Stimulated activated CD8-positive, alpha-beta memory T cell treated with anti-CD3 and anti-CD28 coated beads, Interleukin-4, amount 100 ng/mL, for 48 hours (primary cell): ENCODE data around the gene ANKMY2.
"Not testable (repeated sequence)": the region's sequence is repeated elsewhere in the genome, so short reads cannot be mapped to it uniquely, and the experiment has no call there.

Experiments
- DNase-seq: peaks from one replicate; pipeline ENCODE4 v3.0.0-alpha.2; 2020

Gene ANKMY2

DNA sequence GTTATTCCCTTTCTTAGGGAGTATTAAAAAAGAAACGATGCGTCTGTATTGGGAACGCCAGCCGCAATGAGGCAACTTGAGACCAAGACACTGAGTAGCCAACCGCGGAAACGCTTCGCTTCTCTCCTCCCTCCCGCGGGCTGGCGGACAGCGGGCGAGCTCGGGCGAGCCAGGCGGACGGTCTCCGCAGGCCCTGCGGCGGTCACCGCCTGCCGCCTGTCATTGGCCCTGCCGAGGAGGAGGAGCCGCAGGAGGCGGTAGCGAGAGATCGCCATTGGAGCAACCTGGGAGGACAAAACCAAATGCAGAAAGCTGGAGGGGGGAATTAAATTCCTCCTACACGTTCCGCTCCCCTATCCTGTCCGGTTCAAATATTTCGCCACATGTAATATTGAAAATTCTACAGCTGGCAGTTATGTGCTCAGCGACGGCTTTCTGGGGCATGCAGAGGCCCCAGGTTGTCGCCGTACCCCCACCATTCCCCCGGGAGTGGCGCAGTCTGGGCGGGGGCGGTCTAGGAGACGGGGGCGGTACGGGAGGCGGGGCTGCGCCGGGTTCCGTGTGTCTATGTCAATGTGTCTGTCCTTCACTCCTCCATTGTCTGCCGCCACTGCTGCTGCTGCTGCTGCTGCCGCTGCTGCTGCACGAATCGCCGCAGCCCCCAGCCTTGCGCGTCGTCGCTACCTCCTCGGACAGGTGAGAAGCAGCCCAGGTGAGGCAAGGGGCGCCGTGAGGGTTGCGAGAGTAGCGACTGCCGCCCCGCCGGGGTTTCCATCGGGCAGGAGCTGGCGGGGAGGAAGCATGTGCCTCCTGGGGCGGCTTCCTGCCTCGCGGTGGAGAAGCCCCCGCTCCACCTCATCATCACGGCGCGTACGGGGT, at the start of gene ANKMY2, which contains the start of gene BZW2:
Gene ANKMY2, minus strand, starts transcription at position 162 of the 879 bp plus-strand sequence. CDS start 181 bp downstream, outside the sequence.
Gene BZW2, plus strand, starts transcription at position 589 of the 879 bp plus-strand sequence. CDS start 19,263 bp downstream, outside the sequence.
- peak; percentile 92 for DNase-seq

DNA sequence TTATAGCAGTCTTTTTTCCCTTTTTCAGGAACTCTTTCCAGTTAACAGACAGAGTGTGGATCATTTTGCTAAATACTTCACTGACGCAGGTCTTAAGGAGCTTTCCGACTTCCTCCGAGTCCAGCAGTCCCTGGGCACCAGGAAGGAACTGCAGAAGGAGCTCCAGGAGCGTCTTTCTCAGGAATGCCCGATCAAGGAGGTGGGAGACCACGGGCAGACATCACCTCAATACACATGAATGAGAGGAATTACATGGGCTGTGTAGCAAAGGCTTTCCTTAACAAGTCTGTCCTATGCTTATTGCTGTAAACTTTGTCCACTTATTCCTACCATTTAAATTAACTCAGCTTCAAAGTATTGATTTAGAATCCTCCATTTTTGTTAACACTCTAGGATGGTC, 49.3 kb upstream of the ANKMY2 start:
- DNase-seq: no peak

DNA sequence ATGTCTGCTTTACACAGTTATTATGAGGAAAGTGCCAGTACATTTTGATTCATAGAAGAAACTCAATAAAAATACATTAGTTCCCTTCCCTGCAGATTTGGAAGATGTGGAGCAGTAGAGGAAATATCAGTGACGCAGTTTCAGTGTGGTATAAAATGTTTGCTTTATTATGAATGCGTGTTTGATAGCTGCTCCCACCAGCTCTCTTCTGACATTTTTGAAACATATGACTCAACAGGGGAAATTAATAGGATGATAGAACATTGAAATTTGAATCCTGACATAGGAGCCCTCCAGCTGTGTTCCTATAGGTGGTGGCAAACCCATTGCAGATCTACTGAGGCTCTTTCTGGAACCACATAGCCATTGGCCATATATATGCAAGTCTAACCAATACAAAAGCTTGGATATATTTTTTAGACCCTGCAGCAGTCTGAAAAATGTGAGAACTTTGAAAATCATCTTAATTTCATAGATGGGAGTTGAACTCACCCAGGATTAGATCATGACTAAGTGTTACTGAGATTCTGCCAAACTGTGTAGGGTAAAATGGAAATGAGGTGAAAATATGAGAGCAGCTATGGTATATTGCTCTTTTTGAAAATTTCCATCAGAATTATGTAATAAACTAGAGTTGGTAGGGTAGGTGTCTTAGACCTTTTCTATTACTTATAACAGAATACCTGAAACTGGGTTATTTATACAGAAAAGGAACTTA, 48.2 kb upstream of the ANKMY2 start:
- DNase-seq: no peak

DNA sequence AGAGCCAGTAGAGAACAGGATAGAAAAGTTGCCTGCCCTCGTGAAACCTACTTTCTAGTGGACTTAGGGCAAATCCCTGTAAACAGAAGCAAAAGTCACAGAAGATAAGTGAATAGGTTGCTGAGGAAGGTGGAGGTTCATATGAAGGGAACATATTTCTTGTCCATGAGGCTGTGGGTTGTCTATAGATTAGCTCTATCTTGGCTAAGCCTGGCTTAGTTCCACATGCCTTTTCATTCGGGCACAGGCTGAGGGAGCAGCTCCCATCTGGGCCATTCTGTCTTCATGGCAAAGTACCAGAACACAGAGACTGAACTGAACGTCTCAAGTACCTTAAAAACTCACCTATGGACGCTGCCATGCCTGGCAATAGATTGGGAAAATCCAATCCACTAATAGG, 45.7 kb upstream of the ANKMY2 start:
- DNase-seq: no peak

DNA sequence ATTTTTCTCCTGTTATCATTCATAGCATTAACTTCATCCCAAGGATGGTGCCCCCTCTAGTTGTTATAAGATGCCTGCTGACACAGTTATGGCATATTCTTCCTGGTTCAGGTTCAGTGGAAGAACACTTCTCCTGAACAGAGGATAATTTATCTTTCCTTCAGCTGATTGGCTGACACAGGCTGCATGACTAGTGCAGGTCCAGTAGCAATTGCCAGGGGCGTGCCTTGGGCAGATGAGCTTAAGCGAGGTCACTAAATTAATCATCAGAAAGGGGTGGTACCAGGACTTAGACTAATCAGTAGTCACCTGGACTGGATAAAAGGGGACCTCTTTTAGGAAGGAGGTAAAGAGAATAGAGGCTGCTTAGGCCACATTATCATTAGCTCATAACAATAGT, 42.7 kb upstream of the ANKMY2 start:
- DNase-seq: no peak

DNA sequence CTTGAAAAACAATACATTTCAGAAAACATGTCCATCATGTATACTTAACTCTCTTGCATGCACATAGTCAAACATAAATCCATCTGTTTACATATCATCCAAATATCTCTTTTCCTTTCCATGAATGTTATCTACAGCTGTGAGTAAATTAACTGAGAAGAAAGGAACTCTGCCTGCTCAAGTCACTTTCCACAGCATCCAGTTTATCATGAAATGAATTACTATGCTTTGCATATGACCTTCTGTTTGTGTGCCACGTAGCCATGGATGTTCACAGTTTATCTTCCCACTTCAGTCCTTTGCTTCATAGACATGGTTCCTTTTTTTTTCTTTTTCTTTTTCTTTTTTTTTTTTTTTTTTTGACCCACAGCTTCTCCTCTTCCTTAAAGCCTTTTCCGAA, 40.0 kb upstream of the ANKMY2 start:
- DNase-seq: no peak

DNA sequence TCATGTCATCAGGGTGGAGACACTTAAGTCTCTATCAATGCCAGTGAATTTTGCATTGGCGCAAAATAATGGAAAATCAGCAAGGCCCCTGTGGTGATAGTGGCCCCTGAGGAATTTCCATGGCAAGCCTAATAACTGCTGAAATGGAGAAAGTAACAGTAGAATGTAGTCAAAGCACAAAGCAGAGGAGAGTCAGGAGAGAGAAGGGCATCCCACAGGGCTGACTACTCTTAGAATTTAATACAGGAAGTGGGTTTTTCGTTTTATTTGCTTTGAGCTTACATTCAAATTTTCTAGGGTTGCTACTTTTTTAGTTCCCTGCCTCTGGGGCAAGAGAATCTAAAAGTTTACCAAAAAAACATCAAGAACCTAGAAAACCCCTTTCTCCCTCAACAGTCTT, 39.4 kb upstream of the ANKMY2 start:
- DNase-seq: no peak

DNA sequence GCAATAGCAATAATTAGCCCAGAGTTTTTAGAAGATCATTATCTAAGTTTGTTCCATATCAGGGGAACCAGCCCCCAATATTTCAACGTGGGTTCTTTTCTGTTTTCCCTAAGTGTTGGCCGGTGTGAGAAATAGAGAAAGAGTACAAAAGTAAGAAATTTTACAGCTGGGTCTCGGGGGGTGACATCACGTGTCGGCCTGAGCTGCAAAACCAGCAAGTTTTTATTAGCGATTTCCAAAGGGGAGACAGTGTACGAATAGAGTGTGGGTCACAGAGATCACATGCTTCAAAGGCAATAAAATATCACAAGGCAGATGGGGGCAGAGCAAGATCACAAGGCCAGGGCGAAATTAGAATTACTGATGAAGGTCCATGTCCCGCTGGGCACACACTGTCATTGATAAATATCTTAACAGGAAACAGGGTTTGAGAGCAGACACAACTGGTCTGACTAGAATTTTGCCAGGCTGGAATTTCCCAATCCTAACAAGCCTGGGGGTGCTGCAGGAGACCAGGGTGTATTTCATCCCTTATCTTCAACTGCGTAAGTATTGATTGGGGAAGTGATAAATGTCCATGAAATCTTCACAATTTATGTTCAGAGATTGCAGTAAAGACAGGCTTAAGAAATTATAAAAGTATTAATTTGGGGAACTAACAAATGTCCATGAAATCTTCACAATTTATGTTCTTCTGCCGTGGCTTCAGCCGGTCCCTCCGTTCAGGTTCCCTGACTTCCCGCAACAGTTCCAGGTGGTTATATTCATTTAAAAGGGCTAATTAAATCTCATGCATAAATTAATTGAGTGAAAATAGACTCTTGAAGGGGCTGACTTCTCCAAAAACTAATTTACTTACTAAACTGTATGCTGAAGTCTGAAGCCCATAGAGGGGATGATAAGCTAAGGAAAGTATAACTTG, 33.4 kb upstream of the ANKMY2 start:
- DNase-seq: not testable (repeated sequence)

DNA sequence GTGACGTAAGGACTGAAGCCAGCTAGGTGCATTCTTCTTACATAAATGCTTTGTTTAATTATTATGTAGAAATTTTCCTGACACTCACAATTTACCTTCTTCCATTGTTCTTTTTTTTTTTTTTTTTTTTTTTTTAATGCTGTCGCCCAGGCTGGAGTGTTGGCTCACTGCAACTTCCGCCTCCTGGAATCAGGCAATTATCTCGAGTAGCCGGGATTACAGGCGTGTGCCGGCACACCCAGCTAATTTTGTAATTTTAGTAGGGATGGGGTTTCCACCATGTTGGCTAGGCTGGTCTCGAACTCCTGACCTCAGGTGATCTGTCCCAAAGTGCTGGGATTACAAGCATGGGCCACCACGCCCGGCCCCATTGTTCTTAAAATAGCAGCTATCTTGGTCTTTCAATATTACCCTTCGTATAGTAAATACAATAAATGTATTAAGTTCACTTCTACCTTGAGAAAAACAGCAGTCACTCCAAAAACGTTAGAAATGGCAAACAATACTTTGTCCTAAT, 32.5 kb upstream of the ANKMY2 start:
- no peak for DNase-seq

DNA sequence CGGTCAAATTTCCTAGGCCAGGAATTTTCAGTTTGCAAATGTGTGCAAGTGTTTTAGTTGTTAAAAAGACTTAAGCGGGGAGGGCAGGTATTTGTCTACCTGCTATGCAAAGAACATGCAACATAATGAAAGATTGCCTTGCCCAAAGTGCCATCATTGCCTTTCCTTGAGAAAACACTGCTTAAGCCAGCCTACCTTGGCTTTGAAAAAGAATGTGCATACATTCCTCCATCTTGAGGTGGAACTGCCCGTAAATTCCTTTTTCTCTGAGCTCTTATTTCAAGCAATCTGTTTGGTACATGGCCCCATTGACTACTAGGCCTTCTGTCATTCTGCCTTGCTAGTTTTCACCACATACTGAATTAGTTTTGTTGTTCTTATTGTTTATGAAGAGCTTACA, 29.7 kb upstream of the ANKMY2 start:
- DNase-seq: no peak

DNA sequence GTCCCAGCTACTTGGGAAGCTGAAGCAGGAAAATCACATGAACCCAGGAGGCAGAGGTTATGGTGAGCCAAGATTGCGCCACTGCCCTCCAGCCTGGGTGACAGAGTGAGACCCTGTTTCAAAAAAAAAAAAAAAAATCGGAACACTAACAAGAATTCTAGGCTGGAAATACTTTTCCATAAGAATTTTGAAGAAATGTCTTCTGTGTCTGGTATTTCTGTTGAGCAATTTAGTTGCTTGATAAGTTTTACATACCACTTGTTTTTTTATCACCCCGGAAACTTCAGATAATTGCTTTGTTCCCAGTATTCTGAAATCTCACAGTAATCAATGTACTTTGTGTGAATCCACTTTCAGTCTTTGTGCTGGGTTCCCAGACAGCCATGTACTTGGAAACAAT, 26.3 kb upstream of the ANKMY2 start:
- no peak for DNase-seq

DNA sequence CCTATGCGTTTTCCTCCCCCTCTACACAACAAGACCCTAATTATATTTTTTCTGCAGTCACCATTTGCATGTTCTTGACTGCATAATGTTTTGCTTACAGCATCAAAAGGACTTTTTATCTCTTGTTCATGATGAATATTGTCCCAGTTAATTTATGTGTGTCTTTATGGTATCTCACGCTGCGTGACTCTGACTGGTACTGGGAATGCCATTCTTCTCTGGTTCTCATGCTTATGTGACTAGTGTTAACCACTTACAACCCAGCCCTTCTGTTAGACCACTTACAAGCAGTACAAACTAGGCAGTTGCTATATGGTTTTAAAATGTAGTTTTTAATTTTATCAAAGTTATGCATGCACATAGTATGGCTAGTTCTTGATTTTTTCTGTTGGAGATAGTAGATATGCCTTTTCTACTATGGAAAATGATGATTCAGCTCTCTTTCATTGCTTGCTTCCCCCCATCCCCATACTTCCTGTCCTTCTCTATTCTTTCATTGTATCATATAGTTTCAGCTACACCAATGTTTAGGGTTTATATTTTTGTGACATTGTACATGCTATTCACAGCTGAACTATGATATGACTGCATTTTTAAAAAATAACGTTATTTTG, 25.3 kb upstream of the ANKMY2 start:
- DNase-seq: no peak

DNA sequence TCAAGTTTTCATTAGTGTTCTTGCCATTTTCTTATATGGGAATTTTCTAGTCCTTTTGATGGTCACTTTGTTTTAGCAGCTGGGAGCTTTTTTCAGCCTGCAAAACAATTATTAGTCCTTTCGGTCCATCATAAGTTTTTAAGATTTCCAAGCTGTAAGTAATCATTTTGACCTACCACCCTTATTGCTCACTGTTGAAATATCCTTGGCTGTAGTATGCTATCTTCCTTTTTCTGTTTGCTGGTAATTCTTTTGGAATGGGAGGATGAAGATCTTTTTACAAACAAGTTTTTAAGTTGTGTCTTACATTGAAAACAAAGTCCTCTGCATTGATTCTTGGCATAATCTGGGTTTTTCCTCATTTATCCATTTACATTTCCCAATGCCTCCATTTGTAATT, 24.5 kb upstream of the ANKMY2 start:
- no peak for DNase-seq

DNA sequence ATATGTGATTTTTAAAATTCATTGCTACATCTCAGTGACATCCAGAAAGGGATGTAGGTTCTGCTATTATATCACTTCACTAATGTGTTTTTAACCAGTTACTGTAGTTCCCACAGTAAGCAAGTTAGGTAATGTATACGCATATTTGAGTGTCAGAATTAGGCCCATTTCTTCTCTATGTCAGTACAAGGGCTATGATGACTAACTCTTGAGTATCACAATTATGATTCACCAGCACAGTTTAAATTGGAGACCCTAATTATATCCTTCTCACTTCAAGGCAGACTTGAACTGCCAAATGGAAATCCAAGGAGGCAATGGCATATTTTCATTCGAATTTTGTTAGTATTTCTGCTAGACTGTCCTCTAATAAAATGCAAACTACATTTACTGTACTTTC, 24.0 kb upstream of the ANKMY2 start:
- DNase-seq: no peak

DNA sequence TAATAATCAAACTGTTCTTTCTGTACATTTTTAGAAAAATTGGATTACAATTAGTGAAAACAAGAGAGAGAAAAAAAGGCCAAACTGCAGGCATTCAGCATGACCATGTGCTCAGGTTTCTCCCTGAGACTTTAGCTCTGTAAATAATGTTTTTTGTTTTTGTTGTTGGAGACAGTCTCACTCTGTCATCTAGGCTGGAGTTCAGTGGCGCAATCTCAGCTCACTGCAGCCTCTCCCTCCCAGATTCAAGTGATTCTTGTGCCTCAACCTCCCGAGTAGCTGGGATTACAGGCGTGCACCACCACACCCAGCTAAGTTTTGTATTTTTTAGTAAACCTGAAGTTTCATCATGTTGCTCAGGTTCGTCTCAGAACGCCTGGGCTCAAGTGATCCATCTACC, 23.4 kb upstream of the ANKMY2 start:
- no peak for DNase-seq

DNA sequence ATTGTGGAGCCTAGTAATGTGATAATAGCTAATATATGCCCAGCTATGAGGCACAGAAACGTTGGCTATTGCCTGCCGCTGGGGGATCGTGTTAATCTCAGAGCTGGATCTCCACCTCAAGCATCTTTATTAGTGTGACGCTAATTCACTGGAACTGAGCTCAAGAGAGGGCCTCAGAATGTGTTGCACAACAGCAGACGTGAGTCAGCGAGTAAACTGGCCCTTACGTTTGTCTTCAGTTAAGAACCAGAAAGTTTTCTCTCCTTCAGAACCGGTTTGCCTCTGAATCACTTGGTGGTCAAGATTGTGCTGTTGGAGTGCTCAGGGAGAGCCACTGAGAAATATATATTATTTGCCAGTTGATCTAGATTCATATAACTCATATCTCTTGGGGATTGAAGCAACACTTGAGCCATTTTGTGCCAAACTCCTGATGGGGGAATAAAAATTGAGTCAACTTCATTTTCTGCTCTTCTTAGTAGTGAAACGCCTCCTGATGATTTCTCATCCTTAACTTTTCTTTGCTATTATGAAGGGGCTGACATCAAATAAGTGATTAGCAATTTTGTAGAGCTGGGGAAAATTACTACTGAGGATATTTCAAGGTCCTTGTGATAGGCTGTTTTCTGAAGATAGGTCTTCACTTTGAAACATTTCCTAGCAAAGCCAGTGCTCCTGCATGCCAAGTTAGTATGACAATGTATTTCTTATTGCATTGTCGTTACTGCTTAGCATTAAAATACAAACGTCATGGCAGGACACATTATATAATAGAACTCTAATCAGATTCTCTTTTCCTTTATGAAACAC, 22.7 kb upstream of the ANKMY2 start:
- DNase-seq: no peak

DNA sequence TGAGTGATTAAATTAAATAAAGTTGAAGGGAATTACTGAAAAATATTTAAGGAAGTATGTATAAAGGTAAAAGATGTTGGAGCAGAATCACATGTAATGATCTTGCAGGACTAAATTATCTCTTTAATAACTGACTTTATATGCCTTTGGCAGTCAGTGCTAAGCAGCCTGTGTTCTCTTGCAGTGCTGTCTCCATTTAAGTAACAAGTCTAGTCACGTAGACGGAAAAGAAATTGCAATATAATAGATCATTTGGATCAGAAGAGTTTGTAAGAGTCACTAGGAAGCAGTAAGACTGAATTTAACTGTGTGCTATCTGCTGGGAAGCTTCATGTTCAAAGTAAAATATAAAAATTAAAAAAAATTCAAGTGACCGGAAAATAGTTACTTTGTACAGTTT, 21.8 kb upstream of the ANKMY2 start:
- DNase-seq: no peak

DNA sequence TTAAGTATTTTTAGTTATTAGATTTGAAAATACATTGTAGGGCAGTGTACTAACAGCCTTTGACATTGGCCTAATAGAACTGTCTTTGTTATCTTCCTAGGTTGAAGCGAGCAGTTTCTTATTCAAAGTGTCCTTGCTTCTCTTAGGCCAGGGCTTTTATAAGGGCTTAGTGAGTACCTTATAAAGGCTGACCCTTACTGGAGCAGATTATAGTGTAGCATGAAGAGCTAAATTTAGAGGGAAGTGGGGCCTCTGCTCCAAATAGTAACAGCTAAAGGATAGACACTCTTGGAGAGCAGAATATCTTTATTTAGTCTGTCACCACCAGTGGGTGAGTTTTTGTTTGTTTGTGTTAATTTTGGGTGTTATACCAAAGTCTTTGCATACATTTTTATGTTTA, 16.4 kb upstream of the ANKMY2 start:
- DNase-seq: no peak

DNA sequence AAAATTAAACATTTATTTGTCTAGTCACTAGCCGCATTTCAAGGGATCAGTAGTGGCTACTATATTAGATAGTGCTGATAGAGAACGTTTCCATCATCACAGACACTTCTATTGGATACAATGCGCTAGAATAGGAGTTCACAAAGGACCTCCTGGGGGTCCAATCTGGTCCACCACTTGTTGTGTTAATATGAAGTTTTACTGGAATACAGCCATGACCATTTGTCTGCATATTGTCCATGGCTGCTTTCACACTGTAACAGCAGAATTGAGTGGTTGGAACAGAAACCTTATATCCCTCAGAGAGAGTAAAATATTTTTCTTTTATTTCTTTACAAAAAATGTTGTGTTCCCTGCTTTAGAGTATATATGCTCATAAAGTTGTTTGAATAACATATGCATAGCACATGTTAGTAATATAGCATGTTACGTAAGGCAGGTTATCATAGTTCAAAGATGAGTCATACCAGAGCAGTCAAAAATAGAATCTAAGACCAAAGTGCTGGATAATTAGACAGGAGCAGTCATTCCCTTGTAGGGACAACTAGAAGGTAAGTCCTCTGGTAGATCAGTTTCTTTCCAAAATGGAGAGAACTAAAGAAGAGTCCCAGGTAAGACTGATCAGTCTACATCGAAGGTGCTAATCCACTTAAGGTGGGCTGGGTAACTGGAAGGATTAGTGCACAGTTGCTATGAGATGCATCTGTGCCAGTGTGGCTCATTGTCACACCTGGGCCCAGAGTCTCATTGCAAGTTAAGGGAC, 15.3 kb upstream of the ANKMY2 start:
- no peak for DNase-seq

DNA sequence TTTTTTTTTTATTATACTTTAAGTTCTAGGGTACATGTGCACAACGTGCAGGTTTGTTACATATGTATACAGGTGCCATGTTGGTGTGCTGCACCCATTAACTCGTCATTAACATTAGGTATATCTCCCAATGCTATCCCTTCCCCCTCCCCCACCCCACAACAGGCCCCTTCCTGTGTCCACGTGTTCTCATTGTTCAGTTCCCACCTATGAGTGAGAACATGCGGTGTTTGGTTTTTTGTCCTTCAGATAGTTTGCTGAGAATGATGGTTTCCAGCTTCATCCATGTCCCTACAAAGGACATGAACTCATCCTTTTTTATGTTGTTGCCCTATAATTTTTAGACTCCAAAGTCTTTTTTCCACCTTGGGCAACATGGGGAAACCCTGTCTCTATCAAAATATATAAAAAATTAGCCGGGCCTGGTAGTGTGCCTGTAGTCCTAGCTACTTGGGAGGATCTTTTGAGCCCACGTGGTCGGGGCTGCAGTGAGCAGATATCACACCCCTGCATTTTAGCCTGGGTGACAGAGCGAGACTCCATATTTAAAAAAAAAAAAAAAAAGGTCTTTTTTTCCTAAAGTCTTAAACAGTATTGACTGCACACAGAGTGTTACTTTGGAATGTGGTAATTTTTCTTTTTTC, 14.4 kb upstream of the ANKMY2 start:
- not testable (repeated sequence) for DNase-seq
